ENCODE results near the gene CNTN4.

Gene CNTN4

DNA sequence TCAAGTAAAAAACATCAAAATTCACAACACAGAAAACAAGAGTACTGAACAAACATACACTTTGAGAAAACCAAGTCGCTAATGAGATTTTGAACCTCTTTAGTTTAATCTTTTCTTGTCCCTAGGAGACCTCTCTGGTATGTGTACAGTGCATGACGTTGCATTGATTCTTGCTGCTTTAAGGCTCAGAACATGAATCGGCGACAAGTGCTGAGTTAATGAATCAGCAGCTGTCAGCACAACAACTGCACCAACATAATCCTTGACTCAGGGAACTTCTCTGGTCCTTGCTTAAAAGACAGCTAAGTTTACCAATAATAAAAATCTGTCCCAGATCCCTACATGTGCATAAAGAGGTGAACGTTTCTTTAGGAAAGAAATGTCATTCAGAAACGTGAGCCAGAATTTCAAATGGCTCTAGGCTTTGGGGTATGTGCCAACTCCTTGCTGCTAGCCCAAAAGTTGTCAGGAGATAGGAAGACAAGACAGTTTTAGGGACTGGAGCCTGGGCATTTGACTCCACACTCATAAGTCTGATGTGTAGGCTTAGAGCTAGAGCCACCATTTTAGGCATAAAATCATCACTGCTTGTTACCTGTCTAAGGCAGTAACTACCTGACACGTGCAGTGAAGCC, 924.6 kb downstream of the CNTN4 start:
- H3K4me3 ChIP-seq (ENCODE audit: low read depth, low read length, poor library complexity, severe bottlenecking) = no peak overlapping the region
- no peaks in the 10 kb centered on the region for H4K20me1 ChIP-seq (ENCODE audit: insufficient read depth, low read length)
- H3F3A ChIP-seq (ENCODE audit: insufficient read depth, low read length) = no peaks in the 10 kb centered on the region
- H3K36me3 ChIP-seq (ENCODE audit: insufficient read depth, low read length) = no peaks in the 10 kb centered on the region
- H3K27me3 ChIP-seq (ENCODE audit: insufficient read depth, low read length) = no peaks in the 10 kb centered on the region
- no peak overlapping the region for H3K27ac ChIP-seq (ENCODE audit: low read depth, low read length, poor library complexity, severe bottlenecking)
- no peaks in the 10 kb centered on the region for H3K4me1 ChIP-seq (ENCODE audit: insufficient read depth, low read length, severe bottlenecking)
- H3K79me2 ChIP-seq (ENCODE audit: insufficient read depth, low read length) = no peaks in the 10 kb centered on the region
- no peaks in the 10 kb centered on the region for H3K9me3 ChIP-seq (ENCODE audit: low read length)
- H3K9ac ChIP-seq (ENCODE audit: low read length) = no peak overlapping the region
- no peaks in the 10 kb centered on the region for H3K9me2 ChIP-seq (ENCODE audit: low read depth, low read length)
- H3K4me2 ChIP-seq (ENCODE audit: low read length) = no peak overlapping the region
- TF ChIP-seq CTCF (IDR thresholded peaks at IDR 0.05; ENCODE audit: low read length) (no peak), EZH2 (IDR thresholded peaks at IDR 0.05; ENCODE audit: borderline replicate concordance, low read length) (no peak)
- H2AFZ ChIP-seq (ENCODE audit: low read length) = no peak overlapping the region

- H3K4me1 ChIP-seq (ENCODE audit: insufficient read depth, low read length, severe bottlenecking) = no peaks in the 10 kb centered on the region
- no peaks in the 10 kb centered on the region for H4K20me1 ChIP-seq (ENCODE audit: insufficient read depth, low read length)
- no peaks in the 10 kb centered on the region for H3K9me2 ChIP-seq (ENCODE audit: low read depth, low read length)
- H3K79me2 ChIP-seq (ENCODE audit: insufficient read depth, low read length) = no peaks in the 10 kb centered on the region
- TF ChIP-seq CTCF (IDR thresholded peaks at IDR 0.05; ENCODE audit: low read length) = no peak
- no peak for TF ChIP-seq EZH2 (IDR thresholded peaks at IDR 0.05; ENCODE audit: borderline replicate concordance, low read length)
- no peaks in the 10 kb centered on the region for H3K36me3 ChIP-seq (ENCODE audit: insufficient read depth, low read length)
- H3K4me3 ChIP-seq (ENCODE audit: low read depth, low read length, poor library complexity, severe bottlenecking) = no peak overlapping the region
- H2AFZ ChIP-seq (ENCODE audit: low read length) = no peak overlapping the region
- no peaks in the 10 kb centered on the region for H3K27me3 ChIP-seq (ENCODE audit: insufficient read depth, low read length)
- no peak overlapping the region for H3K27ac ChIP-seq (ENCODE audit: low read depth, low read length, poor library complexity, severe bottlenecking)
- no peaks in the 10 kb centered on the region for H3K9me3 ChIP-seq (ENCODE audit: low read length)
- no peak overlapping the region for H3K9ac ChIP-seq (ENCODE audit: low read length)
- no peaks in the 10 kb centered on the region for H3F3A ChIP-seq (ENCODE audit: insufficient read depth, low read length)
- H3K4me2 ChIP-seq (ENCODE audit: low read length) = no peak overlapping the region
Measured at GRCh38 chr3:3027976-3028567, 929.4 kb downstream of the CNTN4 start.

DNA sequence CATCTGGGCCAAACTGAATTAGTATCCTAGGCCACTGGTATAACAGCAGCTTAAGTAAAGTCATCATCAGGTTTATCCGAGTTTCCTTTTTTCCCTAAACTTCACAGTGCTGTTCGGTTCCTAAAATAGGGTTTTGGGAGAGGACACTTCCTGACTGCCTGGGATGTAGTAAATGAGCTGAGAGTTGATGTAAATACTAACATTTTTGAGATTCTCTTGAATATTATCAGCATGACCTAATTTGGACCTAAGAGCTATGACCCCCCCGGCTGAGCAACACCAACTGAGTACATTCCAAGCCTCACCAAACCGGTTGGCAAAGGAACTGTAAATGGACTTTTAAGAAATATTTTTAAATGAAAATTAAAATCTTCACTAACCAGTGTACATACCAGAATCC, 932.7 kb downstream of the CNTN4 start:
- Histone ChIP-seq H3K9me3 (ENCODE audit: low read length) (no peaks in the 10 kb centered on the region), H3F3A (ENCODE audit: insufficient read depth, low read length) (no peaks in the 10 kb centered on the region), H3K27me3 (ENCODE audit: insufficient read depth, low read length) (no peaks in the 10 kb centered on the region), H3K4me2 (ENCODE audit: low read length) (no peak overlapping the region), H4K20me1 (ENCODE audit: insufficient read depth, low read length) (no peaks in the 10 kb centered on the region), H3K79me2 (ENCODE audit: insufficient read depth, low read length) (no peaks in the 10 kb centered on the region), H3K36me3 (ENCODE audit: insufficient read depth, low read length) (no peaks in the 10 kb centered on the region), H3K27ac (ENCODE audit: low read depth, low read length, poor library complexity, severe bottlenecking) (no peak overlapping the region), H3K4me3 (ENCODE audit: low read depth, low read length, poor library complexity, severe bottlenecking) (no peak overlapping the region), H3K4me1 (ENCODE audit: insufficient read depth, low read length, severe bottlenecking) (no peaks in the 10 kb centered on the region), H2AFZ (ENCODE audit: low read length) (no peak overlapping the region), H3K9ac (ENCODE audit: low read length) (no peak overlapping the region), H3K9me2 (ENCODE audit: low read depth, low read length) (no peaks in the 10 kb centered on the region)
- TF ChIP-seq EZH2 (IDR thresholded peaks at IDR 0.05; ENCODE audit: borderline replicate concordance, low read length) (no peak), CTCF (IDR thresholded peaks at IDR 0.05; ENCODE audit: low read length) (no peak)
